Measurements from ENCODE around the gene GDNF. TPM values are rescaled to one million over a fixed set of nuclear protein-coding genes. Genes with fewer than 3 reads are reported as not detected.

GDNF gene
- total and polyA plus RNA-seq, 2 experiments from 2014 or later: 0.13 to 0.17 TPM

DNA sequence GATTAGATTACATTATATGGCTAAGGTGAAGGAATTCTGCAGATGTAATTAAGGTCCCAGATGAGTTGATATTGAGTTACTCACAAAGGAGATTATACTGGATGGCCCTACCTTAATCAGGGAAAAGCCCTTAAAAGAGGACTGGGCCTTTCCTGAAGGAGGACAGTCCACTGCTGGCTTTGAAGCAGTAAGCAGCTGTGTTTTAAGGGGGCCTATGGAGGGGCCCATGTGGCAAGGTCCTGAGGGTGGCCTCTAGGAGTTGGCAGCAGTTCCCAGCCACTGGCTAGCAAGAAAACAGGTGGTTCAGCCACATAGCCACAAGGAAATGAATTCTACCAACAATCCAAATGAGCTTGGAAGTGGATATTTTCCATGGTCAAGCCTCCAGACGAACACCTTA, 36.4 kb upstream of the GDNF start (continued):
- TF ChIP-seq, protein P1, sequence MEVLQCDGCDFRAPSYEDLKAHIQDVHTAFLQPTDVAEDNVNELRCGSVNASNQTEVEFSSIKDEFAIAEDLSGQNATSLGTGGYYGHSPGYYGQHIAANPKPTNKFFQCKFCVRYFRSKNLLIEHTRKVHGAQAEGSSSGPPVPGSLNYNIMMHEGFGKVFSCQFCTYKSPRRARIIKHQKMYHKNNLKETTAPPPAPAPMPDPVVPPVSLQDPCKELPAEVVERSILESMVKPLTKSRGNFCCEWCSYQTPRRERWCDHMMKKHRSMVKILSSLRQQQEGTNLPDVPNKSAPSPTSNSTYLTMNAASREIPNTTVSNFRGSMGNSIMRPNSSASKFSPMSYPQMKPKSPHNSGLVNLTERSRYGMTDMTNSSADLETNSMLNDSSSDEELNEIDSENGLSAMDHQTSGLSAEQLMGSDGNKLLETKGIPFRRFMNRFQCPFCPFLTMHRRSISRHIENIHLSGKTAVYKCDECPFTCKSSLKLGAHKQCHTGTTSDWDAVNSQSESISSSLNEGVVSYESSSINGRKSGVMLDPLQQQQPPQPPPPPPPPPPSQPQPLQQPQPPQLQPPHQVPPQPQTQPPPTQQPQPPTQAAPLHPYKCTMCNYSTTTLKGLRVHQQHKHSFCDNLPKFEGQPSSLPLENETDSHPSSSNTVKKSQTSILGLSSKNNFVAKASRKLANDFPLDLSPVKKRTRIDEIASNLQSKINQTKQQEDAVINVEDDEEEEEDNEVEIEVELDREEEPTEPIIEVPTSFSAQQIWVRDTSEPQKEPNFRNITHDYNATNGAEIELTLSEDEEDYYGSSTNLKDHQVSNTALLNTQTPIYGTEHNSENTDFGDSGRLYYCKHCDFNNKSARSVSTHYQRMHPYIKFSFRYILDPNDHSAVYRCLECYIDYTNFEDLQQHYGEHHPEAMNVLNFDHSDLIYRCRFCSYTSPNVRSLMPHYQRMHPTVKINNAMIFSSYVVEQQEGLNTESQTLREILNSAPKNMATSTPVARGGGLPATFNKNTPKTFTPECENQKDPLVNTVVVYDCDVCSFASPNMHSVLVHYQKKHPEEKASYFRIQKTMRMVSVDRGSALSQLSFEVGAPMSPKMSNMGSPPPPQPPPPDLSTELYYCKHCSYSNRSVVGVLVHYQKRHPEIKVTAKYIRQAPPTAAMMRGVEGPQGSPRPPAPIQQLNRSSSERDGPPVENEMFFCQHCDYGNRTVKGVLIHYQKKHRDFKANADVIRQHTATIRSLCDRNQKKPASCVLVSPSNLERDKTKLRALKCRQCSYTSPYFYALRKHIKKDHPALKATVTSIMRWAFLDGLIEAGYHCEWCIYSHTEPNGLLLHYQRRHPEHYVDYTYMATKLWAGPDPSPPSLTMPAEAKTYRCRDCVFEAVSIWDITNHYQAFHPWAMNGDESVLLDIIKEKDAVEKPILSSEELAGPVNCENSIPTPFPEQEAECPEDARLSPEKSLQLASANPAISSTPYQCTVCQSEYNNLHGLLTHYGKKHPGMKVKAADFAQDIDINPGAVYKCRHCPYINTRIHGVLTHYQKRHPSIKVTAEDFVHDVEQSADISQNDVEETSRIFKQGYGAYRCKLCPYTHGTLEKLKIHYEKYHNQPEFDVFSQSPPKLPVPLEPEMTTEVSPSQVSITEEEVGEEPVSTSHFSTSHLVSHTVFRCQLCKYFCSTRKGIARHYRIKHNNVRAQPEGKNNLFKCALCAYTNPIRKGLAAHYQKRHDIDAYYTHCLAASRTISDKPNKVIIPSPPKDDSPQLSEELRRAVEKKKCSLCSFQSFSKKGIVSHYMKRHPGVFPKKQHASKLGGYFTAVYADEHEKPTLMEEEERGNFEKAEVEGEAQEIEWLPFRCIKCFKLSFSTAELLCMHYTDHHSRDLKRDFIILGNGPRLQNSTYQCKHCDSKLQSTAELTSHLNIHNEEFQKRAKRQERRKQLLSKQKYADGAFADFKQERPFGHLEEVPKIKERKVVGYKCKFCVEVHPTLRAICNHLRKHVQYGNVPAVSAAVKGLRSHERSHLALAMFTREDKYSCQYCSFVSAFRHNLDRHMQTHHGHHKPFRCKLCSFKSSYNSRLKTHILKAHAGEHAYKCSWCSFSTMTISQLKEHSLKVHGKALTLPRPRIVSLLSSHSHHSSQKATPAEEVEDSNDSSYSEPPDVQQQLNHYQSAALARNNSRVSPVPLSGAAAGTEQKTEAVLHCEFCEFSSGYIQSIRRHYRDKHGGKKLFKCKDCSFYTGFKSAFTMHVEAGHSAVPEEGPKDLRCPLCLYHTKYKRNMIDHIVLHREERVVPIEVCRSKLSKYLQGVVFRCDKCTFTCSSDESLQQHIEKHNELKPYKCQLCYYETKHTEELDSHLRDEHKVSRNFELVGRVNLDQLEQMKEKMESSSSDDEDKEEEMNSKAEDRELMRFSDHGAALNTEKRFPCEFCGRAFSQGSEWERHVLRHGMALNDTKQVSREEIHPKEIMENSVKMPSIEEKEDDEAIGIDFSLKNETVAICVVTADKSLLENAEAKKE (CRISPR knock-in tag; IDR thresholded peaks at IDR 0.05): no peak
- TF ChIP-seq, protein P2, sequence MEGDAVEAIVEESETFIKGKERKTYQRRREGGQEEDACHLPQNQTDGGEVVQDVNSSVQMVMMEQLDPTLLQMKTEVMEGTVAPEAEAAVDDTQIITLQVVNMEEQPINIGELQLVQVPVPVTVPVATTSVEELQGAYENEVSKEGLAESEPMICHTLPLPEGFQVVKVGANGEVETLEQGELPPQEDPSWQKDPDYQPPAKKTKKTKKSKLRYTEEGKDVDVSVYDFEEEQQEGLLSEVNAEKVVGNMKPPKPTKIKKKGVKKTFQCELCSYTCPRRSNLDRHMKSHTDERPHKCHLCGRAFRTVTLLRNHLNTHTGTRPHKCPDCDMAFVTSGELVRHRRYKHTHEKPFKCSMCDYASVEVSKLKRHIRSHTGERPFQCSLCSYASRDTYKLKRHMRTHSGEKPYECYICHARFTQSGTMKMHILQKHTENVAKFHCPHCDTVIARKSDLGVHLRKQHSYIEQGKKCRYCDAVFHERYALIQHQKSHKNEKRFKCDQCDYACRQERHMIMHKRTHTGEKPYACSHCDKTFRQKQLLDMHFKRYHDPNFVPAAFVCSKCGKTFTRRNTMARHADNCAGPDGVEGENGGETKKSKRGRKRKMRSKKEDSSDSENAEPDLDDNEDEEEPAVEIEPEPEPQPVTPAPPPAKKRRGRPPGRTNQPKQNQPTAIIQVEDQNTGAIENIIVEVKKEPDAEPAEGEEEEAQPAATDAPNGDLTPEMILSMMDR (conservative IDR thresholded peaks at IDR 0.05; ENCODE audit: low read depth in 2 of 2): no peak
- no peak for TF ChIP-seq POLR2AphosphoS5 (IDR thresholded peaks at IDR 0.05; ENCODE audit: low read depth)

DNA sequence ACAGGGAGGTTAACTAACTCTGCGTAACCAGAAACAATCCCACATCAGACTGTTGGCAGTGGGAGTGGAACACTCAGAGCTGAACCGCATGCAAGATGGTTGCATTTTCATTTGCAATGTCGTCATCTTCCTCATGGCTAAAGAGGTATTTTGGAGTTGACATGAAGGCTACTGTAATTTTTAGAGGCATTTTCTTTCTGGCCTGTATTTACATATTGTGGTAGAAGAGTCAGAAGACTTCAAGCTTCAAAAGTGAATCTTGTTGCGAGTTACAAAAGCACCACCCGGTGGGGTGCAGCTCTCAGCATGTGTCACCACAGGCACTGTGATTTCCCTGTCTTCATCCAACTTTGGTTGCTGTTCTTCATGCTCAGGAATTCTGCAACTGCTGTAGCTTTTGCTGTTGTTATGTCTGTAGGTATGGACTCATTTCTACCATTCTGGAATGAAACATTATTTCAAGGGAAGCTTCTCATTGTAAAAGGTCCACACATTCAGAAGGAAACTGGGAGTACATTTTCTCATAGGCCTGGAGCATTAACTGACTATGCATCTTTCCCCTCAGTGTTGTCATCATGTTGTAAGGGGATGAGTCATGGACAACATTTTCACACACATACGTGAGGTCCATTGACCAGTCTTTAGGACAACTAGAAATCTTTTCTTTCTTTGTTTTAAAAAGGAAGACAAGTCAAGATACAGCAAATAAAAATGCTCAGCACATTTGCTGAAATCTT, 35.4 kb upstream of the GDNF start:
- Histone ChIP-seq H4K20me1 (replicated peaks; ENCODE audit: insufficient read depth) (no peaks in the 10 kb centered on the region), H3K36me3 (ENCODE audit: insufficient read depth) (no peaks in the 10 kb centered on the region), H3K27me3 (ENCODE audit: insufficient read depth) (no peaks in the 10 kb centered on the region), H2AFZ (0 out of 2 replicates have a peak overlapping the region, but pooled peaks have one; percentile 44), H3K4me1 (ENCODE audit: insufficient read depth) (peaks cover 3% of the 10 kb centered on the region; the same call in 1 of the 2 replicates), H3K4me2 (no peak overlapping the region), H3K27ac (ENCODE audit: low read depth) (no peak overlapping the region), H3K9me2 (ENCODE audit: insufficient read depth) (no peaks in the 10 kb centered on the region), H3F3A (replicated peaks; ENCODE audit: low read depth) (no peaks in the 10 kb centered on the region), H3K4me3 (no peak overlapping the region), H3K79me2 (replicated peaks; ENCODE audit: insufficient read depth) (no peaks in the 10 kb centered on the region)
- DNase-seq (ENCODE audit: low spot score) (no peak), ATAC-seq (no peak)
- Mint-ChIP-seq H3K9me3 (no peaks in the 10 kb centered on the region), H3K27me3 (ENCODE audit: insufficient read depth, low read depth, poor library complexity) (no peaks in the 10 kb centered on the region), H3K36me3 (ENCODE audit: low read depth) (no peaks in the 10 kb centered on the region), H3K4me3 (no peak overlapping the region), H3K27ac (no peak overlapping the region), H3K4me1 (peaks cover 6% of the 10 kb centered on the region)
- TF ChIP-seq, protein P1 (CRISPR knock-in tag; IDR thresholded peaks at IDR 0.05): 0 out of 2 replicates have a peak, but pooled peaks have one; percentile 26
- TF ChIP-seq, protein P3, sequence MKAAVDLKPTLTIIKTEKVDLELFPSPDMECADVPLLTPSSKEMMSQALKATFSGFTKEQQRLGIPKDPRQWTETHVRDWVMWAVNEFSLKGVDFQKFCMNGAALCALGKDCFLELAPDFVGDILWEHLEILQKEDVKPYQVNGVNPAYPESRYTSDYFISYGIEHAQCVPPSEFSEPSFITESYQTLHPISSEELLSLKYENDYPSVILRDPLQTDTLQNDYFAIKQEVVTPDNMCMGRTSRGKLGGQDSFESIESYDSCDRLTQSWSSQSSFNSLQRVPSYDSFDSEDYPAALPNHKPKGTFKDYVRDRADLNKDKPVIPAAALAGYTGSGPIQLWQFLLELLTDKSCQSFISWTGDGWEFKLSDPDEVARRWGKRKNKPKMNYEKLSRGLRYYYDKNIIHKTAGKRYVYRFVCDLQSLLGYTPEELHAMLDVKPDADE (IDR thresholded peaks at IDR 0.05): no peak
